Activated T-cell treated with anti-CD3 and anti-CD28 coated beads, Interleukin-2, amount 50 U/mL, for 24 hours (primary cell): ENCODE results near the gene MC1R.
"Not testable (repeated sequence)": the region's sequence is repeated elsewhere in the genome, so short reads cannot be mapped to it uniquely, and the experiment has no call there.

Experiments used
- DNase-seq: peaks from one replicate; pipeline ENCODE4 v3.0.0-alpha.2; 2020
- H3K27ac Mint-ChIP-seq: 2 replicates; pipeline ENCODE4 v1.8.0; 2020; ENCODE audit warnings: mild to moderate bottlenecking, mixed read lengths
- H3K27me3 Mint-ChIP-seq: 2 replicates; pipeline ENCODE4 v1.8.0; 2020; ENCODE audit warnings: mixed read lengths
- H3K36me3 Mint-ChIP-seq: 2 replicates; pipeline ENCODE4 v1.8.0; 2020; ENCODE audit warnings: low read depth, mixed read lengths
- H3K4me1 Mint-ChIP-seq: 2 replicates; pipeline ENCODE4 v1.8.0; 2020; ENCODE audit warnings: low read depth, mixed read lengths
- H3K4me3 Mint-ChIP-seq: 2 replicates; pipeline ENCODE4 v1.8.0; 2020; ENCODE audit warnings: mild to moderate bottlenecking, moderate library complexity, mixed read lengths
- H3K9me3 Mint-ChIP-seq: 2 replicates; pipeline ENCODE4 v1.8.0; 2020; ENCODE audit warnings: mixed read lengths

MC1R gene

GRCh38 chr16:89953671-89954406, 35.2 kb downstream of the MC1R start:
- Mint-ChIP-seq H3K27me3 (no peaks in the 10 kb centered on the region), H3K4me1 (peaks cover 3% of the 10 kb centered on the region), H3K4me3 (no peak overlapping the region), H3K36me3 (peaks cover 31% of the 10 kb centered on the region), H3K9me3 (no peaks in the 10 kb centered on the region), H3K27ac (no peak overlapping the region)
- no peak for DNase-seq

- H3K4me3 Mint-ChIP-seq = no peak overlapping the region
- no peaks in the 10 kb centered on the region for H3K9me3 Mint-ChIP-seq
- peaks cover 36% of the 10 kb centered on the region for H3K36me3 Mint-ChIP-seq
- DNase-seq = no peak
- no peak overlapping the region for H3K27ac Mint-ChIP-seq
- H3K4me1 Mint-ChIP-seq = peaks cover 3% of the 10 kb centered on the region
- no peaks in the 10 kb centered on the region for H3K27me3 Mint-ChIP-seq
Measured at GRCh38 chr16:89954462-89954861, 35.8 kb downstream of the MC1R start.

- DNase-seq = no peak
- Mint-ChIP-seq H3K27ac (no peak overlapping the region), H3K4me1 (no peaks in the 10 kb centered on the region), H3K36me3 (peaks cover 42% of the 10 kb centered on the region), H3K4me3 (no peak overlapping the region), H3K9me3 (no peaks in the 10 kb centered on the region), H3K27me3 (no peaks in the 10 kb centered on the region)
Measured at GRCh38 chr16:89955001-89955685, 36.5 kb downstream of the MC1R start.

- Mint-ChIP-seq H3K4me3 (no peak overlapping the region), H3K36me3 (peaks cover 51% of the 10 kb centered on the region), H3K9me3 (no peaks in the 10 kb centered on the region), H3K4me1 (no peaks in the 10 kb centered on the region), H3K27me3 (no peaks in the 10 kb centered on the region), H3K27ac (no peak overlapping the region)
- no peak for DNase-seq
Measured at GRCh38 chr16:89956505-89957215, 38.0 kb downstream of the MC1R start.

DNA sequence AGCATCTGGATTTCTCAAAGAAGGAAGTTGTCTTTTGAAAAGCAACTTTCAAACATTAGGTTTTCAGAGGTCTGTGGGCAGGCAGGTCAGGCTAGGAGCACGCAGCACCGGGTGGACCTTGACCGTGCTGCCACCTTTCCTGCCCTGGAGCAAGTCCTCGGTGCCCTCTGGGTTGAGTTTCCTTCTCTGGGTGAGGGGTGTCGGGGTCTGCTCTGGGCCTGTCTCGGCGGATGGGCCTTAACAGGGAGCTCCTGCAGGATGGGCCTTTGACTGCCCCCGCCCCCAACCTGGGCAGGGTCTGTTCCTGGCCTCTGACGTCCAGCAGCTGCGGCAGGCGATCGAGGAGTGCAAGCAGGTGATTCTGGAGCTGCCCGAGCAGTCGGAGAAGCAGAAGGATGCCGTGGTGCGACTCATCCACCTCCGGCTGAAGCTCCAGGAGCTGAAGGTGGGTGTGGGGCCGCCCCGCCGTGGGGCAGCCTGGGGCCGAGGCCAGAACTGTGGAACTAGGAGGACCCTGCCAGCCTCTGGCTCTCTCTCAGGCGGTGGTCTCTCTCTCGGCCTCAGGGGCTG, 38.6 kb downstream of the MC1R start:
- no peak for DNase-seq
- Mint-ChIP-seq H3K4me3 (no peak overlapping the region), H3K4me1 (no peaks in the 10 kb centered on the region), H3K27ac (no peak overlapping the region), H3K36me3 (peaks cover 54% of the 10 kb centered on the region), H3K27me3 (no peaks in the 10 kb centered on the region), H3K9me3 (no peaks in the 10 kb centered on the region)

DNA sequence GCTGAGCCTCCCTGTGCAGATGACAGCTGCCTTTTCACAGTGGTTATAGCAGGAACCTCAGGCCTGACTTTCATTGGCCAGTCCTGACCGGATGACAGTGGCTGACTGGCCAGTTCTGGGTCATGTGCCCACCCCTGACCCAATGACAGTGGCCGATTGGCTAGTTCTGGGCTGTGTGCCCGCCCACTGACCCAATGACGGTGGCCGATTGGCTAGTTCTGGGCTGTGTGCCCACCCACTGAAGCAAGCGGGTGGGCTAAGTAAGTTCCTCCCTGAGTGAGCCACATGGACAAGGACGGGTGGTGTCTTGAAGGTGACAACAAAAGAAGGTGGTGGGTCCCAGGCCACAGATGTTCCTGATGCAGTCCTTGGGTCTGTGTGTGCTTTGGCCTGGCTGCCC, 39.4 kb downstream of the MC1R start:
- H3K27me3 Mint-ChIP-seq = no peaks in the 10 kb centered on the region
- DNase-seq = peak; percentile 38
- H3K4me3 Mint-ChIP-seq = no peak overlapping the region
- no peaks in the 10 kb centered on the region for H3K4me1 Mint-ChIP-seq
- no peak overlapping the region for H3K27ac Mint-ChIP-seq
- H3K36me3 Mint-ChIP-seq = peaks cover 57% of the 10 kb centered on the region
- no peaks in the 10 kb centered on the region for H3K9me3 Mint-ChIP-seq

DNA sequence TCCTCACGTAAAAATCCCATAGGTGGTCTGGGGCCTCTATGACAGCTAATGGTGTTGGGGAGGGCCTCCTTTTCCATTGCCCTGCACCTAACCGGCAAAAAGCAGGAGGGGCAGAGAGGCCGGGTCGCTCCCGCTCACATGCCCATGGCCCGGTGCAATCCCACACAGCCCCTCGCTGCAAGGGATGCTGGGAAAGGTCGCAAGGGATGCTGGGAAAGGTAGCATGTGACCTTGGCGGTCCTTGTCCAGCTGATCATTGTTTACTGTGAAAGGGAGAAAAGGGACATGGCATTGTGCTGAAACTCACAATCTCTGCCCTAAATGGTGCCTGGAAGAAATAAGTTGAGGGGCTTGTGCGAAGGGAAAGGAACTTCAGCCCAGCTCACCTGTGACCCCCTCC, 39.9 kb downstream of the MC1R start:
- no peaks in the 10 kb centered on the region for H3K9me3 Mint-ChIP-seq
- H3K4me3 Mint-ChIP-seq = no peak overlapping the region
- H3K36me3 Mint-ChIP-seq = peaks cover 58% of the 10 kb centered on the region
- no peak for DNase-seq
- H3K27ac Mint-ChIP-seq = no peak overlapping the region
- H3K4me1 Mint-ChIP-seq = no peaks in the 10 kb centered on the region
- no peaks in the 10 kb centered on the region for H3K27me3 Mint-ChIP-seq

DNA sequence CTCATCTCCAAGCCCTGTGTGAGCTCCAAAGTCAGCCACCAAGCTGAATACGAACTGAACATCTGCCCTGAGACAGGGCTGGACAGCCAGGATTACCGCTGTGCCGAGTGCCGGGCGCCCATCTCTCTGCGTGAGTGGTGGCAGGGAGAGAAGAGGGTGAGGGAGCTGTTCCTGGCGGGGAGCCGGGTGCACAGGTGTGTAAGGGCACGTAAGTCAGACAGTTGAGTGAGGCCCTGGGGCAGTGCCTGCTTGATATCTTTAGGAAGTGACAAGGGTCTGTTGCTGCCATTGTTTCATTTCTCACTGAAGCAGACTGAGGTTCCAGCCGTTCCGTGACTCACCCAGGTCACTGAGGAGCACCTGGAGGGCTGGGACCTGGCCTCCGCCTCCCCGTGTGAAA, 42.3 kb downstream of the MC1R start:
- Mint-ChIP-seq H3K36me3 (peaks cover 59% of the 10 kb centered on the region), H3K4me1 (no peaks in the 10 kb centered on the region), H3K27ac (no peak overlapping the region), H3K9me3 (no peaks in the 10 kb centered on the region), H3K27me3 (no peaks in the 10 kb centered on the region), H3K4me3 (no peak overlapping the region)
- DNase-seq = no peak

DNA sequence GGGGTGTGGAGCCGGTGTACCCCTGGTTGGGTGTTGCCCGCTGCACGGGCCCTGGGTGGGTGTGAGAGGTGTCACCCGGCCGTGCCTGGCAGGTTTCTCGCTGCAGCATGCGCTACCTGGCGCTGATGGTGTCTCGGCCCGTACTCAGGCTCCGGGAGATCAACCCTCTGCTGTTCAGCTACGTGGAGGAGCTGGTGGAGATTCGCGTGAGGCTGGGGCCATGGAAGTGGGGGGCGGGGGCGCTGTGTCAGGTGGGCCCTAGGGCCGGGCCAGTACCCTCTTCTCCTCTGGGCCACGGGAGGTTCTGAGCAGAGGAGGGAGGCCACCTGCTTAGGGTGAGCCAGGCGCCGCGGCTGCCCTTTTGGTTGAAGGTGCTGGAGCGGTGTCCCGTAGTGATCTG, 43.3 kb downstream of the MC1R start:
- Mint-ChIP-seq H3K27ac (no peak overlapping the region), H3K4me3 (no peak overlapping the region), H3K27me3 (no peaks in the 10 kb centered on the region), H3K36me3 (peaks cover 58% of the 10 kb centered on the region), H3K4me1 (no peaks in the 10 kb centered on the region), H3K9me3 (no peaks in the 10 kb centered on the region)
- DNase-seq = no peak

GRCh38 chr16:89962754-89963498, 44.3 kb downstream of the MC1R start:
- no peak for DNase-seq
- no peaks in the 10 kb centered on the region for H3K9me3 Mint-ChIP-seq
- H3K36me3 Mint-ChIP-seq = peaks cover 51% of the 10 kb centered on the region
- no peaks in the 10 kb centered on the region for H3K4me1 Mint-ChIP-seq
- no peak overlapping the region for H3K4me3 Mint-ChIP-seq
- H3K27ac Mint-ChIP-seq = no peak overlapping the region
- no peaks in the 10 kb centered on the region for H3K27me3 Mint-ChIP-seq

DNA sequence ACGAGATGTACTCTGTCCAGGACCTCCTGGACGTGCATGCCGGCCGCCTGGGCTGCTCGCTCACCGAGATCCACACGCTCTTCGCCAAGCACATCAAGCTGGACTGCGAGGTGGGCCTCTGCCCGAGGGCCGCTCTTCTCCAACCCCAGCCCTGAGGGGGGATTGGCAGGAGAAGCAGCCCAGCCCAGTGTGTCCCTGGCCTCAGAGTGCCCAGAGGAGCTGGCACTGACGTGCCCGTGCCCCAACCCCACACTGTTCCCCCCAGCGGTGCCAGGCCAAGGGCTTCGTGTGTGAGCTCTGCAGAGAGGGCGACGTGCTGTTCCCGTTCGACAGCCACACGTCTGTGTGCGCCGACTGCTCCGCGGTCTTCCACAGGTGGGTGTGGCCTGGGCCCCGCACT, 45.5 kb downstream of the MC1R start:
- Mint-ChIP-seq H3K27me3 (no peaks in the 10 kb centered on the region), H3K36me3 (peaks cover 45% of the 10 kb centered on the region), H3K4me1 (no peaks in the 10 kb centered on the region), H3K4me3 (no peak overlapping the region), H3K9me3 (no peaks in the 10 kb centered on the region), H3K27ac (no peak overlapping the region)
- DNase-seq = no peak

DNA sequence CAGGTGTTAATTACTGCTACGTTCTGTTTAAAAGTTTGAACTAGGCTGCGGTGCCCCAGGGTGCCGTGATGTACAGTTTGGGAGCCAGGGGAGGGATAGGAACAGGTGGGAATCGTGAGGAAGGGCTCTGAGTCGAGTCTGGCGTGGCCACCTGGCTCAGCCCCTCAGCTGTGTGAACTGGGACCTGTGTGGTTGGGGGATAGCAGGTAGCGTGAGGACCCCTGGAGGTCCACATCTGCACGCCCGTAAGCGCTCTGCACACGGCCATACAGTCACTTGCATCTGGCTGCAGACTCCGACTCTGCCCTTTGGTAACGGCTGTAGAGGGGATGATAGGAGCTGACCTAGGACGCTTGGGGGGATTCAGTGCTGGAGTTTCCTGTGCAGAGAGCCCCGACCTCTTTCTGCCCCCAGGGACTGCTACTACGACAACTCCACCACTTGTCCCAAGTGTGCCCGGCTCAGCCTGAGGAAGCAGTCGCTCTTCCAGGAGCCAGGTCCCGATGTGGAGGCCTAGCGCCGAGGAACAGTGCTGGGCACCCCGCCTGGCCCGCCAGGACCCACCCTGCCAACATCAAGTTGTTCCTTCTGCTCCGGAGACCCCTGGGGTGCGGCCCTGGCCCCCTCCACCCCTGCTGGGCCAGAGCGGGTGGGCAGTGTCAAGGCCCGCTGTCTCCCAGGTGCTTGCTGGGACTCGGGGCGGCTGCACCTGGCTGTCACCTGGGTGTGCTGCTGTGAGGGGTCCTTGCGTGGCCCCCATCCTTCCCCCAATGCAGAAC, 47.0 kb downstream of the MC1R start:
- DNase-seq = no peak
- Mint-ChIP-seq H3K4me1 (peaks cover 4% of the 10 kb centered on the region), H3K27ac (no peak overlapping the region), H3K27me3 (no peaks in the 10 kb centered on the region), H3K9me3 (peaks cover 4% of the 10 kb centered on the region), H3K36me3 (peaks cover 46% of the 10 kb centered on the region), H3K4me3 (no peak overlapping the region)

- H3K36me3 Mint-ChIP-seq = peaks cover 51% of the 10 kb centered on the region
- H3K27ac Mint-ChIP-seq = no peak overlapping the region
- H3K27me3 Mint-ChIP-seq = no peaks in the 10 kb centered on the region
- H3K4me1 Mint-ChIP-seq = peaks cover 15% of the 10 kb centered on the region
- DNase-seq = no peak
- H3K4me3 Mint-ChIP-seq = no peak overlapping the region
- peaks cover 7% of the 10 kb centered on the region for H3K9me3 Mint-ChIP-seq
Measured at GRCh38 chr16:89966756-89967155, 48.1 kb downstream of the MC1R start.

DNA sequence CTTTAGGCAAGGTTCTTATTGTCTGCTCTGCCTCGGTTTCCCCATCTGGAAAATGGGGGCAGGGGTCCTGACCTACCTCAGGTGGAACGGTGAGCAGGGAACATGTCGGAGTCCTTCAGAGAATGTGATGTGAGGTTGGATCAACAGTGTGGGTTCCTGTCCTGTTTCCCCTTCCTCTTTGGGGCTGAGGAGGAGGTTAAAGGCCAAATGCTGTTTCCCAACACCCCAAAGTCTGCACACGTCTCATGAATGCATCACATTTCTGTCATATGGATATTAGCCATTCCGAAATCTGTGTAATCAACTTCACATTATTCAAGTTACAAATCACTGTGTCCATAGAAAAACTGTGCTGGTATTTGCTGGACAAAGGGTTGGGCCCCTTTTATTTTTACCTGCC, 48.8 kb downstream of the MC1R start:
- peaks cover 20% of the 10 kb centered on the region for H3K4me1 Mint-ChIP-seq
- H3K27ac Mint-ChIP-seq, H3K27me3 Mint-ChIP-seq, H3K4me3 Mint-ChIP-seq, DNase-seq, H3K9me3 Mint-ChIP-seq: not testable (repeated sequence)
- H3K36me3 Mint-ChIP-seq = peaks cover 53% of the 10 kb centered on the region
